GM21825 (cell line): Measurements from ENCODE around the gene CD58.
"Not testable (repeated sequence)": the region's sequence is repeated elsewhere in the genome, so short reads cannot be mapped to it uniquely, and the experiment has no call there.

Experiments
- ATAC-seq: cut with Tn5 transposase; IDR thresholded peaks from one replicate; pipeline ENCODE4 v1.9.1; 2021; ENCODE audit warnings: mild to moderate bottlenecking, moderate library complexity; ENCODE audit not compliant: unreplicated experiment

The CD58 gene

GRCh38 chr1:116571215-116571919, 541 bp upstream of the CD58 start:
- ATAC-seq: no peak

GRCh38 chr1:116569776-116570357, 959 bp downstream of the CD58 start:
- ATAC-seq: no peak

GRCh38 chr1:116569381-116569670, 1.5 kb downstream of the CD58 start:
- no peak for ATAC-seq

- no peak for ATAC-seq
Measured at GRCh38 chr1:116568662-116569380, 2.0 kb downstream of the CD58 start.

GRCh38 chr1:116567790-116568661, 2.8 kb downstream of the CD58 start:
- ATAC-seq: no peak

GRCh38 chr1:116565222-116565621, 5.6 kb downstream of the CD58 start:
- ATAC-seq: no peak

- no peak for ATAC-seq
Measured at GRCh38 chr1:116564426-116564825, 6.4 kb downstream of the CD58 start.

- not testable (repeated sequence) for ATAC-seq
Measured at GRCh38 chr1:116562465-116562864, 8.4 kb downstream of the CD58 start.

- ATAC-seq: no peak
Measured at GRCh38 chr1:116561563-116561962, 9.3 kb downstream of the CD58 start.

GRCh38 chr1:116560704-116561490, 9.9 kb downstream of the CD58 start:
- ATAC-seq: no peak

GRCh38 chr1:116559304-116559761, 11.5 kb downstream of the CD58 start:
- ATAC-seq: peak; percentile 35

GRCh38 chr1:116558571-116558970, 12.3 kb downstream of the CD58 start:
- no peak for ATAC-seq

GRCh38 chr1:116558140-116558549, 12.7 kb downstream of the CD58 start:
- peak; percentile 22 for ATAC-seq

GRCh38 chr1:116557323-116557878, 13.4 kb downstream of the CD58 start:
- no peak for ATAC-seq

- peak; percentile 58 for ATAC-seq
Measured at GRCh38 chr1:116556289-116557006, 14.4 kb downstream of the CD58 start.

- ATAC-seq: no peak
Measured at GRCh38 chr1:116554924-116555323, 15.9 kb downstream of the CD58 start.

GRCh38 chr1:116553386-116554115, 17.3 kb downstream of the CD58 start:
- ATAC-seq: no peak

GRCh38 chr1:116546354-116546977, 24.4 kb downstream of the CD58 start:
- ATAC-seq: no peak
